ENCODE results near the gene DENND2D.

GRCh38 chr1:111209622-111210021 lies 9.2 kb upstream of the DENND2D start:
- TF ChIP-seq CTCF (IDR thresholded peaks at IDR 0.05) (no peak), POLR2A (IDR thresholded peaks at IDR 0.05) (no peak)
